Caco-2 (cell line): ENCODE measurements around the gene GKN1. TPM values are rescaled to one million over a fixed set of nuclear protein-coding genes. Genes with fewer than 3 reads are reported as not detected.

ENCODE experiments used
- BruUV-seq: library from RNA; stranded (reverse); fragments of 400-500 nt; replicated peaks from 2 replicates; lab custom pipeline; 2021; lab: Mats Ljungman, UMichigan
- CTCF ChIA-PET: fragments of 300-600 bp; sonication (Branson Sonifier 250); formaldehyde crosslinking; loops from one replicate; lab custom pipeline; 2022; ENCODE audit warnings: antibody characterized with exemption; lab: Charles Lee
- POLR2A ChIA-PET: fragments of 300-600 bp; sonication (Branson Sonifier 250); formaldehyde crosslinking; loops from one replicate; lab custom pipeline; 2022; ENCODE audit warnings: antibody characterized with exemption; lab: Charles Lee
- DNase-seq, 2 experiments: peaks; one replicate each; pipeline versions ENCODE4 v3.0.0 to v3.0.0-alpha.2; 2020 to 2022
- H3K27me3 ChIP-seq: replicated peaks from 2 replicates; pipeline ENCODE4 v1.6.0; 2011; ENCODE audit warnings: low read length; ENCODE audit not compliant: control insufficient read depth, insufficient read depth
- H3K36me3 ChIP-seq: 2 replicates; pipeline ENCODE4 v1.5.1; 2011; ENCODE audit warnings: low read length; ENCODE audit not compliant: control insufficient read depth, insufficient read depth
- H3K4me1 ChIP-seq: fragments of 250-450 bp; sonication (Bioruptor Pico); 2 replicates; pipeline ENCODE4 v1.5.1; 2020; ENCODE audit warnings: mild to moderate bottlenecking
- H3K4me3 ChIP-seq: 2 replicates; pipeline ENCODE4 v1.5.1; 2011; ENCODE audit warnings: low read depth, mild to moderate bottlenecking, control low read depth, low read length
- H3K9me3 ChIP-seq: fragments of 250-450 bp; sonication (Bioruptor Pico); 2 replicates; pipeline ENCODE4 v1.5.1; 2020; ENCODE audit warnings: mild to moderate bottlenecking, moderate library complexity
- H3K27ac Mint-ChIP-seq: one replicate; pipeline ENCODE4 v1.8.0; 2022; ENCODE audit warnings: mixed read lengths; ENCODE audit not compliant: unreplicated experiment
- H3K27me3 Mint-ChIP-seq: one replicate; pipeline ENCODE4 v1.8.0; 2022; ENCODE audit warnings: mixed read lengths; ENCODE audit not compliant: insufficient read depth, unreplicated experiment
- H3K36me3 Mint-ChIP-seq: one replicate; pipeline ENCODE4 v1.8.0; 2022; ENCODE audit warnings: mild to moderate bottlenecking, mixed read lengths; ENCODE audit not compliant: insufficient read depth, unreplicated experiment
- H3K4me1 Mint-ChIP-seq: one replicate; pipeline ENCODE4 v1.8.0; 2022; ENCODE audit warnings: low read depth, mixed read lengths; ENCODE audit not compliant: unreplicated experiment
- H3K4me3 Mint-ChIP-seq: one replicate; pipeline ENCODE4 v1.8.0; 2022; ENCODE audit warnings: mild to moderate bottlenecking, moderate library complexity, mixed read lengths; ENCODE audit not compliant: unreplicated experiment
- H3K9me3 Mint-ChIP-seq: one replicate; pipeline ENCODE4 v1.8.0; 2022; ENCODE audit warnings: mixed read lengths; ENCODE audit not compliant: unreplicated experiment
- intact Hi-C: fragments of 100-400 bp; cut with micrococcal nuclease; formaldehyde crosslinking; loops from one replicate; pipeline ENCODE4 v1.10.0; 2022; ENCODE audit not compliant: unreplicated experiment
- total RNA-seq: library from RNA; stranded (reverse); gene quantifications from 2 replicates; pipeline ENCODE4 v1.2.3, GENCODE V29; 2022
- TF ChIP-seq, protein P1 (sequence below), 2 experiments: fragments of 200-600 bp in 1 of 2; IDR thresholded peaks; 1 replicate in 1 of 2; 2 replicates in 1 of 2; pipeline versions ENCODE4 v1.5.1 to v1.8.0; 2011 to 2022; ENCODE audit warnings: antibody characterized with exemption in 1 of 2, control low read depth in 1 of 2, inconsistent platforms in 1 of 2, low read depth in 1 of 2, low read length in 1 of 2, mild to moderate bottlenecking in 1 of 2, moderate library complexity in 1 of 2; ENCODE audit not compliant: insufficient read depth in 1 of 2, severe bottlenecking in 1 of 2, unreplicated experiment in 1 of 2

GKN1 gene
- total RNA-seq, 1 experiment from 2014 or later, result not detected

DNA sequence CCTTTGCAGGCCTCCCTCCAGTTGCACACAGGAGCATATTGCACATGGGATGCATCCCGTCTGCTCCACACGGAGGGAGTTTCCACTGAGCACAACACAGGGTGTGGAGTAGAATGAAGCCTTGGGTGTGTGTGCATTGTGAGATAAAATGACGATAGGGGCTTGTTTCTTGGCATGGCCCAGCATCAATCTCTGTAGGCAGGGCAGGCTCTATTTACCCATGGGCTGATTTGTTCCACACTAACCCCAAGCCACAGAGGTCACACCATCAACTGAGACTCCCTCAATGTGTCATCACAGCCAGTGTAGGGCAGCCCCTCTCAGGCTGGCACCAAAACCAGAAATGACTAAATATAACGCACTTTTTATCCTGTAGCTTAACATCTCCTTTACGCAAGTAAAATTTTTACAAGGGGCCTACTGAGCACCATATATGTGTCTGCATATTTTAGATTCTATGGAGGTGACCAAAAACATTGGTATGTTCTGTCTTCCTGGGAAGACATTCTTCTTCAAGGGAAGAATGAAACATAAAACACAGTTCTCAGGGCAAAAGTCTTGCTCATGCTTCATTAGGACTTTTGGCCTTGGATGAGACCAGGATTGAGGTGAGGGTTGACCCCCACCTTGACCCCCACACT is 2.7 kb upstream of the GKN1 start:
- intact Hi-C loops, result no loop called here
- ChIA-PET POLR2A (no interaction called here), CTCF (no interaction called here)
- Histone ChIP-seq H3K27me3 (no peaks in the 10 kb centered on the region), H3K4me3 (no peak overlapping the region), H3K4me1 (0 out of 2 replicates have a peak, but pooled peaks cover 3% of the 10 kb centered on the region), H3K9me3 (no peaks in the 10 kb centered on the region), H3K36me3 (no peaks in the 10 kb centered on the region)
- DNase-seq, result no peak
- H3K4me3 Mint-ChIP-seq, result no peak overlapping the region
- TF ChIP-seq, protein P1, sequence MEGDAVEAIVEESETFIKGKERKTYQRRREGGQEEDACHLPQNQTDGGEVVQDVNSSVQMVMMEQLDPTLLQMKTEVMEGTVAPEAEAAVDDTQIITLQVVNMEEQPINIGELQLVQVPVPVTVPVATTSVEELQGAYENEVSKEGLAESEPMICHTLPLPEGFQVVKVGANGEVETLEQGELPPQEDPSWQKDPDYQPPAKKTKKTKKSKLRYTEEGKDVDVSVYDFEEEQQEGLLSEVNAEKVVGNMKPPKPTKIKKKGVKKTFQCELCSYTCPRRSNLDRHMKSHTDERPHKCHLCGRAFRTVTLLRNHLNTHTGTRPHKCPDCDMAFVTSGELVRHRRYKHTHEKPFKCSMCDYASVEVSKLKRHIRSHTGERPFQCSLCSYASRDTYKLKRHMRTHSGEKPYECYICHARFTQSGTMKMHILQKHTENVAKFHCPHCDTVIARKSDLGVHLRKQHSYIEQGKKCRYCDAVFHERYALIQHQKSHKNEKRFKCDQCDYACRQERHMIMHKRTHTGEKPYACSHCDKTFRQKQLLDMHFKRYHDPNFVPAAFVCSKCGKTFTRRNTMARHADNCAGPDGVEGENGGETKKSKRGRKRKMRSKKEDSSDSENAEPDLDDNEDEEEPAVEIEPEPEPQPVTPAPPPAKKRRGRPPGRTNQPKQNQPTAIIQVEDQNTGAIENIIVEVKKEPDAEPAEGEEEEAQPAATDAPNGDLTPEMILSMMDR (IDR thresholded peaks at IDR 0.05; ENCODE audit: insufficient read depth in 1 of 2, low read depth in 1 of 2, low read length in 1 of 2, severe bottlenecking in 1 of 2, unreplicated experiment in 1 of 2), result no peak
- H3K9me3 Mint-ChIP-seq, result no peaks in the 10 kb centered on the region
- H3K4me1 Mint-ChIP-seq, result peaks cover 7% of the 10 kb centered on the region
- no TSS peak for BruUV-seq
- no peak overlapping the region for H3K27ac Mint-ChIP-seq
- peaks cover 13% of the 10 kb centered on the region for H3K27me3 Mint-ChIP-seq
- H3K36me3 Mint-ChIP-seq, result no peaks in the 10 kb centered on the region

DNA sequence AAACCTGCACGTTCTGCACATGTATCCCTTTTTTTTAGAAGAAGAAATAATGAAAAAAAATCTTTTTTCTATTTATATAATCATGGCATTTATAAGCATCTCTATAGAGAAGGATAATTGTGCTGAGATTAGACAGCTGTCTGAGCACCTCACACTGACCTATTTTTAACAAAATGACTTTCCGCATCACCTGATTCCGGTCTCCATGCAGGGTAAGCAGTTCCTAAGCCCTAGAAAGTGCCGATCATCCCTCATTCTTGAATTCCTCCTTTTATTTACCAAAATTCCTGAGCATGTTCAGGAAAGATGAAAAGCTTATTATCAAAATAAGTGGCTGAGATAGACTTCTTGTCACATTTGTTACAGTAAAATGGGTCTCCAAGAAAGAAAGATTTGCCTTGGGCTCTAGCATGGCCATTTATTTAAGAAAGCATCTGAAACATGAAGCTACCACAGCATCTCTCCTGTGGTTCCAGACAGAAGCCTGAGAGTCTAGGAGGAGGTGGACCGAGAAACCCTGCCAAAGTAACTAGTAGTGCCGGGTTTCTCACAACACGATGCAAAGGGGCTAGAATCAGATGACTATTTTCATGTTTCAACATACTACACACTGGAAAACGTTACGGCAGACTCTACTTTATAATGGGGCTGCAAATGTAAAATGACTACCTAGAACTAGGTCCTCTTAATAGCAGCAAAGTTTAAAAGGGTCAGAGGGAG is 670 bp downstream of the GKN1 start:
- CTCF ChIA-PET, result no interaction called here
- H3K9me3 Mint-ChIP-seq, result no peaks in the 10 kb centered on the region
- no TSS peak for BruUV-seq
- intact Hi-C loops, result no loop called here
- POLR2A ChIA-PET, result no interaction called here
- Histone ChIP-seq H3K4me3 (no peak overlapping the region), H3K36me3 (no peaks in the 10 kb centered on the region), H3K4me1 (0 out of 2 replicates have a peak, but pooled peaks cover 3% of the 10 kb centered on the region), H3K27me3 (no peaks in the 10 kb centered on the region), H3K9me3 (no peaks in the 10 kb centered on the region)
- no peaks in the 10 kb centered on the region for H3K36me3 Mint-ChIP-seq
- H3K27ac Mint-ChIP-seq, result no peak overlapping the region
- peaks cover 12% of the 10 kb centered on the region for H3K27me3 Mint-ChIP-seq
- DNase-seq, result no peak
- TF ChIP-seq, protein P1 (IDR thresholded peaks at IDR 0.05; ENCODE audit: insufficient read depth in 1 of 2, low read depth in 1 of 2, low read length in 1 of 2, severe bottlenecking in 1 of 2, unreplicated experiment in 1 of 2), result no peak
- H3K4me1 Mint-ChIP-seq, result peaks cover 7% of the 10 kb centered on the region
- no peak overlapping the region for H3K4me3 Mint-ChIP-seq

DNA sequence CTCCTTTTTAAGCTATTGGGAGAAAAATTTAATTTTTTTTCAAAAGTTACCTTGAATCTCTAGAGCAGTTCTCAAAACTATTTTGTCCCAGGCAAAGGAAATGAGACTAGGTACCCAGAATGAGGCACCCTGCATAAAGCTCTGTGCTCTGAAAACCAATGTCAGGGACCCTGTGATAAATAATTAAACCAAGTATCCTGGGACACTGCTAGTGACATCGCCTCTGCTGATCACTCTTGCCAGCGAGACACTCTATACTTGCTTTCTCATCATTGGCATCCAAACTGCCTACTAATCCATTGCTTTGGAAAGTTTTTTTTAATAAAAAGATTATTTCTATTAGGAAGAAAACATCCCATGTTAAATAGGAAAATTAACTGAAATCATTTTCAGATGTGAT is 1.4 kb downstream of the GKN1 start:
- CTCF ChIA-PET, result no interaction called here
- TF ChIP-seq, protein P1 (IDR thresholded peaks at IDR 0.05; ENCODE audit: insufficient read depth in 1 of 2, low read depth in 1 of 2, low read length in 1 of 2, severe bottlenecking in 1 of 2, unreplicated experiment in 1 of 2), result no peak
- H3K36me3 Mint-ChIP-seq, result no peaks in the 10 kb centered on the region
- POLR2A ChIA-PET, result no interaction called here
- no peak overlapping the region for H3K27ac Mint-ChIP-seq
- DNase-seq, result no peak
- peaks cover 12% of the 10 kb centered on the region for H3K27me3 Mint-ChIP-seq
- Histone ChIP-seq H3K36me3 (no peaks in the 10 kb centered on the region), H3K4me1 (0 out of 2 replicates have a peak, but pooled peaks cover 3% of the 10 kb centered on the region), H3K4me3 (no peak overlapping the region), H3K27me3 (no peaks in the 10 kb centered on the region), H3K9me3 (no peaks in the 10 kb centered on the region)
- H3K9me3 Mint-ChIP-seq, result no peaks in the 10 kb centered on the region
- BruUV-seq, result no TSS peak
- intact Hi-C loops, result no loop called here
- peaks cover 7% of the 10 kb centered on the region for H3K4me1 Mint-ChIP-seq
- H3K4me3 Mint-ChIP-seq, result no peak overlapping the region
